ENCODE data around the gene PLXNA4. TPM values are rescaled to one million over a fixed set of nuclear protein-coding genes. Genes with fewer than 3 reads are reported as not detected.

Gene PLXNA4
- total RNA-seq, 1 donor: 2.6 TPM

DNA sequence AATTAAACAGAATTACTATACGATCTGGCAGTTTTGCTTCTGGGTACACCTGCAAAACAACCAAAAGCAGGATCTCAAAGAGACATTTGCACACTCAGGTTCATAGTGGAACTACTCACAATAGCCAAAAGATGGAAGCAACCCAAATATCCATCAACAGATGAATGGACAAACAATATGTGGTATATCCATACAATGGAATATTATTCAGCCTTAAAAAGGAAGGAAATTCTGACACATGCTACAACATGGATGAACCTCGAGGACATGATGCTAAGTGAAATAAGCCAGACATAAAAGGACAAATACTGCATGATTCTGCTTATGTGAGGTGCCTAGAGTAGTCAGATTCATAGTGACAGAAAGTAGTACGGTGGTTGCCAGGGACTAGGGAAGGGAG, 330.7 kb downstream of the PLXNA4 start:
- no peaks in the 10 kb centered on the region for H3K27me3 ChIP-seq (ENCODE audit: insufficient read depth, low read length)
- no peaks in the 10 kb centered on the region for H3K9me3 ChIP-seq (ENCODE audit: low read depth, low read length)
- H3K4me1 ChIP-seq (ENCODE audit: insufficient read depth, low read length): no peaks in the 10 kb centered on the region
- no peak overlapping the region for H3K4me3 ChIP-seq (ENCODE audit: low read length)

- no peaks in the 10 kb centered on the region for H3K9me3 ChIP-seq (ENCODE audit: low read depth, low read length)
- H3K27me3 ChIP-seq (ENCODE audit: insufficient read depth, low read length): no peaks in the 10 kb centered on the region
- no peak overlapping the region for H3K4me3 ChIP-seq (ENCODE audit: low read length)
- H3K4me1 ChIP-seq (ENCODE audit: insufficient read depth, low read length): no peaks in the 10 kb centered on the region
Observed at GRCh38 chr7:132244903-132245480, 331.3 kb downstream of the PLXNA4 start.

DNA sequence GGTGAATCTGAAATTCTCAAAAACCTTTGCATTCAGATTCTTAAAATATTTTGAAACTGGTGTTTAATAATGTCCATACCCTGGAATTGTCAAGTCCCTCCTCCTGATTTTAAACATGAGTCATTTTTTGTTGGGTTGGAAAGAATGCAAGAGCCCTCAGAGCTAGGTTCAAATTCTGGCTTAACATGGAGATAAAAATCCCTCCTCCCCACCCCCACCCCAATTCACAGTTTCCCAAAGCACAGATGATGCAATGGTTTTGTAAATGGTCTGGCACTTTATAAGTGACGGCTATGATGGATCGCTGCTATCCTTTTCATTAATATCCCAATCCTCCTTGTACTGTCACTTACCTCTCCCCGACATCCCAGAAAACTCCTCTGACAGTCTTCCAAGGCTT, 332.8 kb downstream of the PLXNA4 start:
- H3K27me3 ChIP-seq (ENCODE audit: insufficient read depth, low read length): no peaks in the 10 kb centered on the region
- no peak overlapping the region for H3K4me3 ChIP-seq (ENCODE audit: low read length)
- no peaks in the 10 kb centered on the region for H3K9me3 ChIP-seq (ENCODE audit: low read depth, low read length)
- no peaks in the 10 kb centered on the region for H3K4me1 ChIP-seq (ENCODE audit: insufficient read depth, low read length)

GRCh38 chr7:132243051-132243450, 333.2 kb downstream of the PLXNA4 start:
- Histone ChIP-seq H3K4me1 (ENCODE audit: insufficient read depth, low read length) (no peaks in the 10 kb centered on the region), H3K4me3 (ENCODE audit: low read length) (no peak overlapping the region), H3K27me3 (ENCODE audit: insufficient read depth, low read length) (no peaks in the 10 kb centered on the region), H3K9me3 (ENCODE audit: low read depth, low read length) (no peaks in the 10 kb centered on the region)

GRCh38 chr7:132242192-132242812, 334.0 kb downstream of the PLXNA4 start:
- Histone ChIP-seq H3K4me1 (ENCODE audit: insufficient read depth, low read length) (no peaks in the 10 kb centered on the region), H3K9me3 (ENCODE audit: low read depth, low read length) (no peaks in the 10 kb centered on the region), H3K4me3 (ENCODE audit: low read length) (no peak overlapping the region), H3K27me3 (ENCODE audit: insufficient read depth, low read length) (no peaks in the 10 kb centered on the region)

DNA sequence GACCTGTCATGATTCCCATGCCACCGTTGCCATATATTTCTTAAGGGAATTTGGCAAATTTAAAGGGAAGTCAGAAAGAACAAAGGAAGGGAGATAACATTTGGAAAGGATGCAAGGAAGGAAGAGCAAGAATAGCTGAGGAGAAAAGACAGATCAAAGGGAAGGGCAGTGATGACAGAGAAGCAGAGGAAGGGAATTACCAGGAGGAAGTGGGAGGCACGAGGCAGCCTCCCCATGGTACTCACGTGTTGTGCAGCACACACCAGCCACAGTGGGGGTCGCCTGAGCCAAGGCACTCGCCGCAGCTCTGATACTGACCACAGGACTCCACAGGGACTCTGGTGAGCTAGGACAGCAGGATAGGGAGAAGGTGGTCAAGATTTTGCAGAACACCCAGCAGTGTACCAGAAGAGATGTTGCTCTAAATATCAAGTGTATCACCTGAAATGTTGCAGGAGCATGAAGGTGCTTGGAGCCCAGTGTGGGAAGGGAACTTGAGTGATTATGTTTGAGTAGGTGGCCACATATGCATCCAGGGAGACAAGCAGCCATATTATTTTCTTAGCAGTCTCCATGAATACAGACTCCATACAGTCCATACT, 335.3 kb downstream of the PLXNA4 start:
- H3K9me3 ChIP-seq (ENCODE audit: low read depth, low read length): no peaks in the 10 kb centered on the region

GRCh38 chr7:132240262-132240661, 336.0 kb downstream of the PLXNA4 start:
- Histone ChIP-seq H3K9me3 (ENCODE audit: low read depth, low read length) (no peaks in the 10 kb centered on the region), H3K4me1 (ENCODE audit: insufficient read depth, low read length) (no peaks in the 10 kb centered on the region), H3K27me3 (ENCODE audit: insufficient read depth, low read length) (no peaks in the 10 kb centered on the region), H3K4me3 (ENCODE audit: low read length) (no peak overlapping the region)

More for the DNA sequence above, 335.3 kb downstream of the PLXNA4 start:
- Histone ChIP-seq H3K4me3 (ENCODE audit: low read length) (no peak overlapping the region), H3K27me3 (ENCODE audit: insufficient read depth, low read length) (no peaks in the 10 kb centered on the region), H3K4me1 (ENCODE audit: insufficient read depth, low read length) (no peaks in the 10 kb centered on the region)

GRCh38 chr7:132239422-132239994, 336.8 kb downstream of the PLXNA4 start:
- no peaks in the 10 kb centered on the region for H3K9me3 ChIP-seq (ENCODE audit: low read depth, low read length)
- H3K4me3 ChIP-seq (ENCODE audit: low read length): no peak overlapping the region
- H3K27me3 ChIP-seq (ENCODE audit: insufficient read depth, low read length): no peaks in the 10 kb centered on the region
- no peaks in the 10 kb centered on the region for H3K4me1 ChIP-seq (ENCODE audit: insufficient read depth, low read length)

DNA sequence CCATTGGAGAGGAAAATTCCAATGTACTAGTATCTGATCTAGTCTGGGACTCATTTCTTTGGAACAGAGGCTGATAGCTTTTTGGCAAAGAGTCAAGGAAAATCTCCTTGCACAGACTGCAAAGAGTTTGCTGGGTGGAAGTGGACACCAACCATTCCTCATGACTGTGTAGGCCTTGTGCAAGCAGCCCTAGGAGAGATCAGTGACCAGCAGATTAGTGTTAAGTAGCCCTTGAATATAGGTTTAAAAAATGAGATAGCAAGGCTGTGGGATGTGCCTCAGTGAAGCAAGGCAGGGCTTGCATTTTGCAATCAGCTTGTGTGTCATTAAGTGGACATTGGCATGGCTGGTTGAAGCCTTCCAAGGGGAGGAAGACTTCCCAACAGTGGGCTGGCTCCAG, 341.6 kb downstream of the PLXNA4 start:
- no peak overlapping the region for H3K4me3 ChIP-seq (ENCODE audit: low read length)
- no peaks in the 10 kb centered on the region for H3K27me3 ChIP-seq (ENCODE audit: insufficient read depth, low read length)
- no peaks in the 10 kb centered on the region for H3K9me3 ChIP-seq (ENCODE audit: low read depth, low read length)
- no peaks in the 10 kb centered on the region for H3K4me1 ChIP-seq (ENCODE audit: insufficient read depth, low read length)

- Histone ChIP-seq H3K27me3 (ENCODE audit: insufficient read depth, low read length) (no peaks in the 10 kb centered on the region), H3K4me3 (ENCODE audit: low read length) (no peak overlapping the region), H3K4me1 (ENCODE audit: insufficient read depth, low read length) (no peaks in the 10 kb centered on the region), H3K9me3 (ENCODE audit: low read depth, low read length) (no peaks in the 10 kb centered on the region)
Observed at GRCh38 chr7:132232406-132232805, 343.9 kb downstream of the PLXNA4 start.

- Histone ChIP-seq H3K27me3 (ENCODE audit: insufficient read depth, low read length) (no peaks in the 10 kb centered on the region), H3K4me3 (ENCODE audit: low read length) (no peak overlapping the region), H3K4me1 (ENCODE audit: insufficient read depth, low read length) (no peaks in the 10 kb centered on the region), H3K9me3 (ENCODE audit: low read depth, low read length) (no peaks in the 10 kb centered on the region)
Observed at GRCh38 chr7:132230462-132230861, 345.8 kb downstream of the PLXNA4 start.

DNA sequence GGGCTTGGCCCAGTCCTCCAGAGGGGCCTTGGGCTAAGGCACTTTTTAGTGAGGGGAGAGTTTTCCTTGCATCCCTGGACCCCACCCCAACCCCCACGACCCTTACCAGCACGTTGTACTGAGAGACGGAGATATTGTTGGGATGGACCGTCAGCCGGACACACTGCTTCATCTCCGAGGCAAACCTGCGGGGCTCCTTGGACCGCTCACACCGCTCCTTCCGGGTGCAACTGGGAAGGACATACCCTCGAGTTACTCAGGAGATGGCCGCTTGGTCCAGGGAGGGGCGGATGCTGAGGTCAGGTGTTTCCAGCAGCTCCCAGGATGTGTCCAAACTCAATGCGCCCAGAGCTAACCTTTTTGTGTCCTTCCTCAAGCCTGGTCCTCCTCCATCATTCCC, 348.0 kb downstream of the PLXNA4 start:
- Histone ChIP-seq H3K4me3 (ENCODE audit: low read length) (no peak overlapping the region), H3K9me3 (ENCODE audit: low read depth, low read length) (no peaks in the 10 kb centered on the region), H3K4me1 (ENCODE audit: insufficient read depth, low read length) (no peaks in the 10 kb centered on the region), H3K27me3 (ENCODE audit: insufficient read depth, low read length) (no peaks in the 10 kb centered on the region)

- H3K4me3 ChIP-seq (ENCODE audit: low read length): no peak overlapping the region
- H3K9me3 ChIP-seq (ENCODE audit: low read depth, low read length): no peaks in the 10 kb centered on the region
- no peaks in the 10 kb centered on the region for H3K27me3 ChIP-seq (ENCODE audit: insufficient read depth, low read length)
- no peaks in the 10 kb centered on the region for H3K4me1 ChIP-seq (ENCODE audit: insufficient read depth, low read length)
Observed at GRCh38 chr7:132226957-132227290, 349.3 kb downstream of the PLXNA4 start.

DNA sequence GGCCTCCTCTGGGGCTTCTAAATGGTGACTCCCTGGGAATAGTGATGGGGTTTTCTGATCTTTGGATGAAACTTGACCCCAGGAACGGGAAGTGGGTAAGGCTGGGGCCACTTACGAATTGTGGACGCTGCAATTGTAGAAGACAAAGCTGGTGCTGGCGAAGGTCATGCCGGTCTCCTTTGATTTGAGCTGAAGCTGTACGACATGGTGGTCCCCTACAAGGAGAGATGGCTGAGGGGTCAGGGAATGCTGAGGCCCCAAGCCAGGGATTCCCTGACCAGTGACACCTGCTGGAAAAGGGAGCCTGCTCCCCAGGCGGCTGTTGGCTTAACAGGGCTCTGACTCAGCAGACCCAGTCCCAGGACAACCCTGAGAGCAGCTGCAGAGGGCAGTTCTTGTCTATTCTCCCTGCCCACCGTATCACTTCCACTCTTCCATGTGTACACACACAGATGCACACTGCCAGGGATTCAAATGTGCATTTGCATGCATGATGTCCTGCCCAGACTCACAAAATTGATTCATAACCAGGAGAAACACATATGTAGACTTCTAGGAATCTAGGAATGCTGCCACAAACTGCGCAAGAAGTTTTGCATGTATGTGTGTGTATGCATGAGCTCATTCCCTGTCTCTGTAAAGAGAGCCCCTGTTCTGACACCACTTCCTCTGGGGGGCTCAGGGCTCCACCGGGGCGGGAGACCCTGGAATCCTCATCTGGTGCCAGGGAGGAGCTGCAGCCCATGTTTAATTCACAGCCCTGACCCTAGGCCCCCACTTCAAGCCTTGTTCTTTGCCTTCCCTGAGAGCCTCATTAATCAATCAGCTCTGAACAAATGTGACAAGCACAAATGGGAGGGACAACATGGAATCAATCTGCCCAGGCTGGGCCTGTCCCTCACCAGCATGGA, 350.0 kb downstream of the PLXNA4 start:
- Histone ChIP-seq H3K4me3 (ENCODE audit: low read length) (no peak overlapping the region), H3K4me1 (ENCODE audit: insufficient read depth, low read length) (no peaks in the 10 kb centered on the region), H3K9me3 (ENCODE audit: low read depth, low read length) (no peaks in the 10 kb centered on the region), H3K27me3 (ENCODE audit: insufficient read depth, low read length) (no peaks in the 10 kb centered on the region)
